Testis (tissue), 3 donors: ENCODE measurements around the gene SMIM10L2A. TPM values are rescaled to one million over a fixed set of nuclear protein-coding genes. Genes with fewer than 3 reads are reported as not detected.
"Not testable (repeated sequence)": the region's sequence is repeated elsewhere in the genome, so short reads cannot be mapped to it uniquely, and the experiment has no call there.

Source experiments
- DNase-seq: peaks from one replicate; pipeline ENCODE4 v3.0.0-alpha.2; 2019
- H3K27ac ChIP-seq, 2 donors: fragments of 200-600 bp; sonication (generic); one replicate each; pipeline ENCODE4 v1.5.1; 2019
- H3K27me3 ChIP-seq: fragments of 200-600 bp; sonication (generic); one replicate; pipeline ENCODE4 v1.5.1; 2019
- H3K36me3 ChIP-seq: fragments of 200-600 bp; sonication (generic); one replicate; pipeline ENCODE4 v1.5.1; 2017; ENCODE audit warnings: low read depth; ENCODE audit errors: missing control alignments
- H3K4me1 ChIP-seq: fragments of 200-600 bp; sonication (generic); one replicate; pipeline ENCODE4 v1.5.1; 2019
- H3K4me3 ChIP-seq, 2 donors: fragments of 200-600 bp; sonication (generic); one replicate each; pipeline ENCODE4 v1.5.1; 2017 to 2019
- H3K9me3 ChIP-seq: fragments of 200-600 bp; sonication (generic); one replicate; pipeline ENCODE4 v1.5.1; 2017
- POLR2A ChIP-seq: fragments of 450-650 bp; IDR thresholded peaks from one replicate; pipeline ENCODE4 v1.6.1; 2017; ENCODE audit warnings: antibody characterized with exemption, mild to moderate bottlenecking, moderate library complexity
- WGBS, 2 donors: methylation state at CpG; one replicate each; pipeline ENCODE4 v1.1.5; 2018; 5-methylcytosine and 5-hydroxymethylcytosine counted together
- intact Hi-C: fragments of 100-400 bp; cut with DNase I; formaldehyde crosslinking; loops from one replicate; pipeline ENCODE4 v1.15.1; 2023; ENCODE audit warnings: low total_unique reads
- polyA plus RNA-seq: library from polyadenylated mRNA; stranded (reverse); fragments of 350-450 nt; fragmentation: Illumina TruSeq; extraction: RNeasy Lipid Tissue Mini Kit (QIAGEN cat#74804); gene quantifications from one replicate; pipeline ENCODE4 v1.2.3, GENCODE V29; 2014; ENCODE audit warnings: low read depth, low replicate concordance; ENCODE audit not compliant: insufficient read depth
- total RNA-seq, 2 donors: library from RNA; depleted of rRNA; stranded (reverse); fragments of >200 nt; gene quantifications; one replicate each; pipeline ENCODE4 v1.2.3, GENCODE V29; 2016
- TF ChIP-seq, protein P1 (sequence below), 3 experiments: fragments of 450-650 bp in 2 of 3; fragments of 200-600 bp in 1 of 3; sonication (generic) in 1 of 3; IDR thresholded peaks; one replicate each; pipeline ENCODE4 v1.5.1; 2016 to 2019; ENCODE audit warnings: antibody characterized with exemption in 3 of 3, mild to moderate bottlenecking in 2 of 3, moderate library complexity in 1 of 3

Gene SMIM10L2A
- total and polyA plus RNA-seq, 3 donors from 2014 or later: 15.0 to 28.0 (median 20.5) TPM

DNA sequence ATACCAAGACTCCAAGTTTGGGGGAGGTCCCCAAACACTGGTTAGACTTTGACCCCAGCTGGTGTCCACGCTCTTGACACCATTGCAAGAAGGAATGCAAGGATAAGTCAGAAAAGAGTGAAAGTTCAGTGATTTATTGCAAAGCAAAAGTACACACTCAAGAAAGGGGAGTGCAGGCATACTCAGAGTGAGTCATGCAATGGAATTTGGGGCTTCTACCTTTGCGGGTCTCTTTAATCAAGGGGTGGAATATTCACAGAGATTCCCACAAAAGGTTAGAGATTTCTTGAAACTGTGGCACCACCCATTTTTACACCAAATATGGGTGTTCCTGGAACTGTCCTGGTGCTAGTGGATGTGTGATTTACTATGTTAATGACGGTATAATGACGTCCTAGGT lies 5.2 kb upstream of the SMIM10L2A start:
- DNase-seq: no peak
- intact Hi-C loops: no loop called here
- H3K4me1 ChIP-seq: no peaks in the 10 kb centered on the region
- TF ChIP-seq POLR2A: no peak
- TF ChIP-seq, protein P1, sequence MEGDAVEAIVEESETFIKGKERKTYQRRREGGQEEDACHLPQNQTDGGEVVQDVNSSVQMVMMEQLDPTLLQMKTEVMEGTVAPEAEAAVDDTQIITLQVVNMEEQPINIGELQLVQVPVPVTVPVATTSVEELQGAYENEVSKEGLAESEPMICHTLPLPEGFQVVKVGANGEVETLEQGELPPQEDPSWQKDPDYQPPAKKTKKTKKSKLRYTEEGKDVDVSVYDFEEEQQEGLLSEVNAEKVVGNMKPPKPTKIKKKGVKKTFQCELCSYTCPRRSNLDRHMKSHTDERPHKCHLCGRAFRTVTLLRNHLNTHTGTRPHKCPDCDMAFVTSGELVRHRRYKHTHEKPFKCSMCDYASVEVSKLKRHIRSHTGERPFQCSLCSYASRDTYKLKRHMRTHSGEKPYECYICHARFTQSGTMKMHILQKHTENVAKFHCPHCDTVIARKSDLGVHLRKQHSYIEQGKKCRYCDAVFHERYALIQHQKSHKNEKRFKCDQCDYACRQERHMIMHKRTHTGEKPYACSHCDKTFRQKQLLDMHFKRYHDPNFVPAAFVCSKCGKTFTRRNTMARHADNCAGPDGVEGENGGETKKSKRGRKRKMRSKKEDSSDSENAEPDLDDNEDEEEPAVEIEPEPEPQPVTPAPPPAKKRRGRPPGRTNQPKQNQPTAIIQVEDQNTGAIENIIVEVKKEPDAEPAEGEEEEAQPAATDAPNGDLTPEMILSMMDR (IDR thresholded peaks at IDR 0.05): no peak
- no peaks in the 10 kb centered on the region for H3K36me3 ChIP-seq
- H3K27me3 ChIP-seq: no peaks in the 10 kb centered on the region
- 78 to 80% methylated on average over 4 of the region's 4 CpGs for WGBS, 2 donors
- H3K4me3 ChIP-seq: no peak overlapping the region
- no peak overlapping the region for H3K27ac ChIP-seq
- no peaks in the 10 kb centered on the region for H3K9me3 ChIP-seq

DNA sequence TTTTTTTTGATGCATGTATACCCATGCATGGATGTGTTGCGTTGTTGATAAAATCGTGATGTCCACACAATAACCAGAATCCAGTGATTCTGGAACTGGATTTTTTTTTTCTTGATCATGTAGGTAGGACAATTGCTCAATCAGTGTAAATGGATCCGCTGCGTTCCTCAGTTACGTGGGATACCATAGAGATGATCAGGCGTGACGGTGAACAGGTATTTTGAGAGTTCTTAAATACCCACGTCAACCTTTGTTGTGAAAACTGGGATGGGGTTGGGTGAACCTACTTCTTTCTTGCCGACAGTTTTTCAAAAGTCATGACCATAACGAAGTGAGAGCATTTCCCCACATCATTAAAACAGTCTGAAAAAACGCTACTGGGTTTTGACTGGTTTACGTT lies 913 bp upstream of the SMIM10L2A start:
- H3K9me3 ChIP-seq: no peaks in the 10 kb centered on the region
- no peaks in the 10 kb centered on the region for H3K36me3 ChIP-seq
- WGBS, 2 donors: 61 to 89% methylated on average over 12 of the region's 12 CpGs
- H3K4me3 ChIP-seq: no peak overlapping the region
- H3K4me1 ChIP-seq: no peaks in the 10 kb centered on the region
- DNase-seq: no peak
- no peak for TF ChIP-seq POLR2A
- TF ChIP-seq, protein P1 (IDR thresholded peaks at IDR 0.05): no peak
- no peaks in the 10 kb centered on the region for H3K27me3 ChIP-seq
- H3K27ac ChIP-seq: no peak overlapping the region
- intact Hi-C loops: no loop called here

DNA sequence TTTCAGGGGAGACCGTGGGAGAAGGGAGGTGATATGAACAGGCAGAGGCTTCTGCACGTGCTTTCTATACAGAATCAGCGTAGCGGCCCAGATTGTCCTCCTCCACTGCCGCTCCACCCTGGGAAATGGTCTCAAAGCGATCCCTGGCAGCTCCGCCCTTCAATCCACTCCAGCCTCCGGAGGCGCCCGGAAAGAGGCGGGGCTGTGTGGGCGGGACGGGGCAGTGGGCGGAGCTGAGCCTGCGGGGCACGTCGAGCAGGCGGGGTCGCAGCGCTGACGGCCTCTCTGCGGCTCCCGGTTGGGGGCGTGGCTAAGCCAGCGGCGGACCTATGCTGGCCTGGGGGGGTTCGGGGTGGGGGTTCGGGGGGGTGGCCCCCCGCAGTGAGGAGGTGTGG lies 210 bp upstream of the SMIM10L2A start:
- WGBS, 2 donors: 0 to 1% methylated on average over 4 to 19 of the region's 29 CpGs
- peak overlapping the region; percentile 49 to 55 for H3K4me3 ChIP-seq
- no peaks in the 10 kb centered on the region for H3K36me3 ChIP-seq
- no peaks in the 10 kb centered on the region for H3K9me3 ChIP-seq
- no peaks in the 10 kb centered on the region for H3K4me1 ChIP-seq
- TF ChIP-seq POLR2A: no peak
- TF ChIP-seq, protein P1 (IDR thresholded peaks at IDR 0.05): no peak
- intact Hi-C loops: no loop called here
- no peaks in the 10 kb centered on the region for H3K27me3 ChIP-seq
- DNase-seq: peak; percentile 88
- H3K27ac ChIP-seq: no peak overlapping the region

DNA sequence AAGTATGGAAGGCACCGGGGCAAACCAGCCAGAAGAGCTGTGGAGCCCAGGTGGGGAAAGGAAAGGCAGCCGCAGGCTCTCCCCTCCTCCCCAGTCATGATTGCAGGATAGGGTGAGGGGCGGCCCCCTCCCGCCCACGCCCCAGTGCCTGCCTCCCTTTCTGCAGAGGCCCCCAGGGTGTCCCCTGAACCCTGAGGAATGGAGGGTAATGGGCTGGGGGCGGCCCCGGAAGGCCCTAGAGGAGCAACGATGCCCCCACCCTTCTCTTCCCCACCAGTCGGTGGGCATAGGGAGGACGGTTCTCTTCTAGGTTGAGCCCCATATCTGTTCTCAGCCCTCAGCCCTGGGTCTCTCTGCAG lies 1.0 kb downstream of the SMIM10L2A start:
- whole genome bisulfite sequencing, 2 donors: 44% methylated on average over 9 of the region's 10 CpGs; no CpG with 5 or more reads in 1 of the 2 donors
- H3K4me1 ChIP-seq, intact Hi-C loops, H3K27ac ChIP-seq, H3K36me3 ChIP-seq, H3K27me3 ChIP-seq, H3K9me3 ChIP-seq, DNase-seq: not testable (repeated sequence)
- H3K4me3 ChIP-seq: peak overlapping the region; percentile 49 to 55

DNA sequence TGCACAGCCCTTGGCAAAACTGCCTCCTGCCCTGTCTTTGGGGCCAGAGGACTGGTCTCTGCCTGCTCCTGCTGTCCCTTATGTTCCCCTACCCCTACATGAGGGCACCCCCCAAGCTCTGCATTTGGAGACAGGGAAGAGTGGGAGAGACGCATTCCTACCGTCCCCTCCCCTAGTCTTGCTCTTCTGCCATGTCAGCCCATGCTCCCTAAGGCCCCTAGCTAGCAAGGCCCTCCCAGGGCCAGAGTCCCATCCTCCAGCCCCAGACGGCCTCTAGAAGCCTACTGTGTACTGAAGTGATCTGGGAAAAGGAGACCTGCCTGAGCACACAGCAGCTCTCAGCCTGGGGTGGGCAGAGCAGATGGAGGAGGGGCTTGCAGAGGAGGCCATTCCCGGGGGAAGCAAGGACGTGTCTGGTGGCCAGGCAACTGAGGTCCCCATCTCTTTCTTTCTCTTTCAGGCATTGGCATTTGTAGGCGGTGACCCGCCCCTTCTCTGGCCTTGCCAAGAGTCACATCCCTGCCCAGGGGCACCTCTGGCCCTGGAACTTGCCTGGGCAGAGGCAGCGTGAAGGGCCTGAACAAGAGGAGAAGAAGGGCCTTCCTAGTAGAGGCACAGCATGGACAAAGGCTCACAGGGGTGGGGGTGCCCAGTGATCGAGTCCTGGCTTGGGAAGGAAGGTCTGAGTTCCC lies 1.6 kb downstream of the SMIM10L2A start:
- H3K4me1 ChIP-seq, H3K27ac ChIP-seq, DNase-seq, H3K36me3 ChIP-seq, H3K9me3 ChIP-seq, intact Hi-C loops, H3K27me3 ChIP-seq: not testable (repeated sequence)
- WGBS, 2 donors: 38% methylated on average over 9 of the region's 9 CpGs; no CpG with 5 or more reads in 1 of the 2 donors
- peak overlapping the region; percentile 49 to 55 for H3K4me3 ChIP-seq

DNA sequence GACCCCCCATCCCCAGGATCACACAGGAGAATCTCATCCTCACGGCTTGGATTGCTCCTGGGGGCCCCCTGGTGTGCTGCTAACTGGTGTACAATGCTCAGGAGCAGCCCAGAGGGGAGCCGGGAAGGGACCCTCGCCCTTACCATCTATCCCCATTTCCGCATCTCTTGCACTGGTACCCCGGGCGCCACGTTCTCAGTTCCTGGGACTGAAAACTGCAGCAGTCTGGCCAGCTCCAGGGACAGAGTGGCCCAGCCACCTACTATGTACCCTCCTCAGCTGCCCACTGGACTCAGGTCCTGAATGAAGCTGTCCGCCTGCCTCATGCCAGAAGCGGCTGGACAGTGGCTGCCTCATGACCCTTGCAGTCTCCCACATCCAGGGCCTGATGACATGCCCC lies 2.7 kb downstream of the SMIM10L2A start:
- TF ChIP-seq POLR2A: no peak
- TF ChIP-seq, protein P1 (IDR thresholded peaks at IDR 0.05): no peak
- Histone ChIP-seq H3K36me3 (no peaks in the 10 kb centered on the region), H3K27ac (no peak overlapping the region), H3K27me3 (no peaks in the 10 kb centered on the region), H3K4me3 (no peak overlapping the region), H3K9me3 (no peaks in the 10 kb centered on the region), H3K4me1 (no peaks in the 10 kb centered on the region)
- intact Hi-C loops: no loop called here
- 90 to 100% methylated on average over 2 to 9 of the region's 9 CpGs for WGBS, 2 donors
- no peak for DNase-seq
